CD14-positive monocyte (primary cell): Measurements from ENCODE around the gene ZFYVE28. TPM values are rescaled to one million over a fixed set of nuclear protein-coding genes. Genes with fewer than 3 reads are reported as not detected.

ENCODE experiments used
- DNase-seq, 3 donors: peaks; one replicate each; pipeline ENCODE4 v3.0.0-alpha.2; 2011 to 2022
- H2AFZ ChIP-seq: 2 replicates; pipeline ENCODE4 v1.6.0; 2012; ENCODE audit warnings: mild to moderate bottlenecking, low read depth, low read length, inconsistent platforms; ENCODE audit not compliant: insufficient read depth, poor library complexity, severe bottlenecking
- H3K27ac ChIP-seq, 2 donors: 1 replicate in 1 of 2; 2 replicates in 1 of 2; pipeline ENCODE4 v1.5.1; 2012 to 2013; ENCODE audit warnings: low read length in 2 of 2, control low read depth in 1 of 2, inconsistent platforms in 1 of 2, low read depth in 1 of 2, mild to moderate bottlenecking in 1 of 2
- H3K27me3 ChIP-seq, 2 donors: one replicate each; pipeline versions ENCODE4 v1.6.0 to v1.6.1; 2011 to 2013; ENCODE audit warnings: low read length in 2 of 2; ENCODE audit not compliant: control insufficient read depth in 2 of 2, insufficient read depth in 2 of 2
- H3K36me3 ChIP-seq, 2 donors: replicated peaks in 1 of 2; 1 replicate in 1 of 2; 2 replicates in 1 of 2; pipeline versions ENCODE4 v1.5.1 to v1.6.1; 2012 to 2013; ENCODE audit warnings: low read length in 2 of 2, control low read depth in 1 of 2, inconsistent platforms in 1 of 2, mild to moderate bottlenecking in 1 of 2; ENCODE audit not compliant: insufficient read depth in 2 of 2, control insufficient read depth in 1 of 2
- H3K4me1 ChIP-seq, 2 donors: 1 replicate in 1 of 2; 2 replicates in 1 of 2; pipeline versions ENCODE4 v1.5.1 to v1.6.1; 2012 to 2013; ENCODE audit warnings: low read length in 2 of 2, control low read depth in 1 of 2, inconsistent platforms in 1 of 2, mild to moderate bottlenecking in 1 of 2, moderate library complexity in 1 of 2; ENCODE audit not compliant: insufficient read depth in 2 of 2, control insufficient read depth in 1 of 2
- H3K4me2 ChIP-seq: replicated peaks from 2 replicates; pipeline ENCODE3; 2012; ENCODE audit warnings: low read length, moderate library complexity, mild to moderate bottlenecking; ENCODE audit not compliant: poor library complexity, severe bottlenecking; ENCODE audit errors: extremely low read depth
- H3K4me3 ChIP-seq, 3 experiments: fragments of 200-600 bp in 1 of 3; sonication (generic) in 1 of 3; replicated peaks in 1 of 3; 1 replicate in 2 of 3; 2 replicates in 1 of 3; pipeline ENCODE4 v1.5.1; 2011 to 2013; ENCODE audit warnings: low read length in 3 of 3, mild to moderate bottlenecking in 3 of 3, control low read depth in 2 of 3, low read depth in 2 of 3, inconsistent platforms in 1 of 3, moderate library complexity in 1 of 3
- H3K79me2 ChIP-seq: 2 replicates; pipeline ENCODE4 v1.6.0; 2012; ENCODE audit warnings: mild to moderate bottlenecking, control low read depth, inconsistent platforms, low read length, moderate library complexity; ENCODE audit not compliant: insufficient read depth
- H3K9ac ChIP-seq: 2 replicates; pipeline ENCODE4 v1.6.0; 2017; ENCODE audit warnings: low read length, mild to moderate bottlenecking; ENCODE audit not compliant: insufficient read depth, poor library complexity, severe bottlenecking
- H3K9me3 ChIP-seq, 2 donors: replicated peaks in 1 of 2; 1 replicate in 1 of 2; 2 replicates in 1 of 2; pipeline versions ENCODE4 v1.5.1 to v1.6.1; 2012 to 2013; ENCODE audit warnings: low read length in 2 of 2, control low read depth in 1 of 2; ENCODE audit not compliant: control insufficient read depth in 1 of 2, insufficient read depth in 1 of 2
- H4K20me1 ChIP-seq: 2 replicates; pipeline ENCODE4 v1.6.0; 2012; ENCODE audit warnings: mild to moderate bottlenecking, low read length, control low read depth, moderate library complexity; ENCODE audit not compliant: insufficient read depth
- H3K27ac Mint-ChIP-seq, 7 donors: one replicate each; pipeline ENCODE4 v1.8.0; 2020; ENCODE audit warnings: mild to moderate bottlenecking in 7 of 7, mixed read lengths in 7 of 7, moderate library complexity in 6 of 7, inconsistent platforms in 2 of 7
- H3K27me3 Mint-ChIP-seq, 3 donors: one replicate each; pipeline ENCODE4 v1.8.0; 2021 to 2022; ENCODE audit warnings: low read depth in 3 of 3, mild to moderate bottlenecking in 3 of 3, mixed read lengths in 3 of 3, moderate library complexity in 3 of 3, inconsistent platforms in 1 of 3
- H3K36me3 Mint-ChIP-seq, 2 donors: one replicate each; pipeline ENCODE4 v1.8.0; 2020; ENCODE audit warnings: mixed read lengths in 2 of 2, inconsistent platforms in 1 of 2, mild to moderate bottlenecking in 1 of 2
- H3K4me1 Mint-ChIP-seq: one replicate; pipeline ENCODE4 v1.8.0; 2020; ENCODE audit warnings: mild to moderate bottlenecking, mixed read lengths
- H3K4me3 Mint-ChIP-seq, 2 donors: one replicate each; pipeline ENCODE4 v1.8.0; 2020; ENCODE audit warnings: mild to moderate bottlenecking in 2 of 2, mixed read lengths in 2 of 2, moderate library complexity in 1 of 2
- H3K9me3 Mint-ChIP-seq, 7 donors: one replicate each; pipeline ENCODE4 v1.8.0; 2020 to 2022; ENCODE audit warnings: mixed read lengths in 7 of 7, mild to moderate bottlenecking in 6 of 7, moderate library complexity in 6 of 7, inconsistent platforms in 2 of 7
- CTCF ChIP-seq: fragments of 200-600 bp; IDR thresholded peaks from one replicate; pipeline ENCODE4 v1.8.0; 2022; ENCODE audit warnings: antibody characterized with exemption, mild to moderate bottlenecking
- WGBS: methylation state at CpG from one replicate; pipeline ENCODE4 v1.1.5; 2013; ENCODE audit warnings: missing lambda C conversion rate; ENCODE audit not compliant: insufficient coverage; 5-methylcytosine and 5-hydroxymethylcytosine counted together
- intact Hi-C, 2 donors: fragments of 100-400 bp; cut with micrococcal nuclease; formaldehyde crosslinking; loops; one replicate each; pipeline versions ENCODE4 v1.15.0 to v1.15.1; 2023
- polyA plus RNA-seq, 3 donors: library from polyadenylated mRNA; depleted of rRNA in 1 of 3; unstranded in 2 of 3; stranded (reverse) in 1 of 3; fragments of 300-500 nt in 2 of 3; fragments of >200 nt in 1 of 3; fragmentation: Illumina TruSeq in 2 of 3; gene quantifications; 1 replicate in 2 of 3; 2 replicates in 1 of 3; pipeline ENCODE4 v1.2.3, GENCODE V29; 2012 to 2021

The ZFYVE28 gene
- polyA plus RNA-seq, 3 donors: 1.0 to 4.4 (median 1.1) TPM

DNA sequence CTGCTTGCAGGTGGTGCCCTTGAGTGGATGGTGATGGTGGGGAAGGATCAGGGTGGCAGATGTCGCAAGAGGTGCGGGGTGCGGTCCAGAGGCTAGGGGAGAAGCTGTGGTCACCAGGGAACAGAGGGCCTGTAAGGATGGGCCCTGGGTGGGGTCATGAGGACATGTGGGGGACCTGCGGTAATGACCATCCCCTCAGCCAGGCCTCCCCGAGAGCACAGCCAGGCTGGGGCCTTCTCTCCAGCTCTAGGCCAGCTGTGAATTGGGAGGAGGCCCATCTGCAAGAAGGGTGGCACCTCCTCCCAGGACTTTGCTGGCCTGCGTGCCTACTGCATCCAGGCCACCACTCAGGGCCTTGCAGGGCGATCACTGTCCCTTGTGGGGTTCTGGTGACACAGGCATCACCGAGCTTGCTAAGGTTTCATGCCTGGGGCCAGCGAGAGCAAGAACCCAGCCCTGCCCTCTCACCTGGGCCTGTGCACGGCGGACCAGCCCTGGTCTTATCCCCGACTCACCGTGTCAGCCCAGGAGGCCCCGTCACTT, 122.5 kb downstream of the ZFYVE28 start:
- no peaks in the 10 kb centered on the region for H3K36me3 ChIP-seq
- no peaks in the 10 kb centered on the region for H4K20me1 ChIP-seq
- no peak for TF ChIP-seq CTCF
- Mint-ChIP-seq H3K36me3 (no peaks in the 10 kb centered on the region), H3K27me3 (peaks cover 11 to 19% (median 17%) of the 10 kb centered on the region in 3 donors), H3K4me3 (no peak overlapping the region), H3K27ac (no peak overlapping the region), H3K4me1 (peaks cover 11% of the 10 kb centered on the region), H3K9me3 (peaks cover 0 to 6% (median 2%) of the 10 kb centered on the region in 7 donors)
- DNase-seq: no peak
- H3K4me2 ChIP-seq: no peak overlapping the region
- intact Hi-C loops: no loop called here
- no peak overlapping the region for H3K4me3 ChIP-seq
- H2AFZ ChIP-seq: no peak overlapping the region
- no peaks in the 10 kb centered on the region for H3K9me3 ChIP-seq
- H3K9ac ChIP-seq: no peak overlapping the region
- H3K79me2 ChIP-seq: no peaks in the 10 kb centered on the region
- peaks cover 0 to 9% of the 10 kb centered on the region in 2 donors for H3K27me3 ChIP-seq
- H3K4me1 ChIP-seq: peaks cover 1 to 10% of the 10 kb centered on the region in 2 donors
- no peak overlapping the region for H3K27ac ChIP-seq
- 74% methylated on average over 14 of the region's 14 CpGs for WGBS

DNA sequence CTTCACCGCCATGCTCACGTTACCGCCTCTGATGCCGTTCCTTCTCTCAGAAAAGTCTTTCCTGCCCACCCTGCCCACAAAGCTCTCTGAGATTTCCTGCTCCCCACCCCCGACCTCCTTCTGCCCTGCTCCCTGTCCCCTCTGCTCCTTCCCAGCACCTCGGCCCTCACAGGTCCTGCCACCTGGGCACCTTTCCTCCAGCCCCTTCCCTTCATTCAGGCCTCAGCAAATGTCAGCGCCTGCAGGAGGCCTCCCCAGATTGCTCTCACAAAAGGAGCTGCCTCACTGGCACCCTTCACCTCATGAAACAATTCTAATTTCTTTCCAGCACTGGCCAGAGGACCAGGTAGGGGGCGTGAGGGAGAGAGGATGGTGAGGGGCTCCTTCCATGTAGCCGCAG, 122.9 kb downstream of the ZFYVE28 start:
- H3K4me1 ChIP-seq: peaks cover 5 to 14% of the 10 kb centered on the region in 2 donors
- no peaks in the 10 kb centered on the region for H3K79me2 ChIP-seq
- no peak overlapping the region for H3K4me2 ChIP-seq
- no peaks in the 10 kb centered on the region for H3K36me3 ChIP-seq
- H3K27me3 ChIP-seq: peaks cover 0 to 9% of the 10 kb centered on the region in 2 donors
- H3K4me3 ChIP-seq: no peak overlapping the region
- 26% methylated on average over 8 of the region's 9 CpGs for WGBS
- Mint-ChIP-seq H3K4me3 (no peak overlapping the region), H3K36me3 (no peaks in the 10 kb centered on the region), H3K27me3 (peaks cover 12 to 22% (median 22%) of the 10 kb centered on the region in 3 donors), H3K27ac (peak overlapping the region in 1 of 7 donors; percentile 45), H3K4me1 (peaks cover 15% of the 10 kb centered on the region), H3K9me3 (peaks cover 0 to 6% (median 2%) of the 10 kb centered on the region in 7 donors)
- no peak overlapping the region for H2AFZ ChIP-seq
- H3K9me3 ChIP-seq: no peaks in the 10 kb centered on the region
- no peak overlapping the region for H3K9ac ChIP-seq
- no peak for TF ChIP-seq CTCF
- DNase-seq: no peak
- no peaks in the 10 kb centered on the region for H4K20me1 ChIP-seq
- no peak overlapping the region for H3K27ac ChIP-seq
- intact Hi-C loops: no loop called here
